ENCODE results near the gene TFF2. TPM values are rescaled to one million over a fixed set of nuclear protein-coding genes. Genes with fewer than 3 reads are reported as not detected.

The TFF2 gene
- total RNA-seq, 6 experiments from 2014 or later: not detected

DNA sequence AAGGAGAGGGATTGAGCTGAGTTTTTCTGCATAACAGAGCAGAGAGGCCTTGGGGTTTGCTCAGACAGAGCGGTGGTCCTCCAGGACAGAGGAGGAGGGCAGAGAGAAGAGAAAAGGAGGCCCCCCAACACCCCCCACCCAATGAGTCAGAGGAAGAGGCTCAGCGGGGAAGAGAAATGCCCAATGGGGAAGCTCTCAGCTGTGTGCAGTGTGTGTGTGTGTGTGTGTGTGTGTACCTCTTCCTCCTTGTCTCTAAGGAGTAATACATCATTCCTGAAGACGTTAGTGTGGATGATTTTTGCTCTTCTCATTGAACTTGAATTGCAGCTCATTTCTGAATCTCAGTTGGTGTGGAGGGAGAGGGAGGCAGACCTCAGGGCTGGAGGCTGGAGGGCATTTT, 36.4 kb upstream of the TFF2 start:
- no peak overlapping the region for H3K27ac Mint-ChIP-seq
- TF ChIP-seq, protein P1, sequence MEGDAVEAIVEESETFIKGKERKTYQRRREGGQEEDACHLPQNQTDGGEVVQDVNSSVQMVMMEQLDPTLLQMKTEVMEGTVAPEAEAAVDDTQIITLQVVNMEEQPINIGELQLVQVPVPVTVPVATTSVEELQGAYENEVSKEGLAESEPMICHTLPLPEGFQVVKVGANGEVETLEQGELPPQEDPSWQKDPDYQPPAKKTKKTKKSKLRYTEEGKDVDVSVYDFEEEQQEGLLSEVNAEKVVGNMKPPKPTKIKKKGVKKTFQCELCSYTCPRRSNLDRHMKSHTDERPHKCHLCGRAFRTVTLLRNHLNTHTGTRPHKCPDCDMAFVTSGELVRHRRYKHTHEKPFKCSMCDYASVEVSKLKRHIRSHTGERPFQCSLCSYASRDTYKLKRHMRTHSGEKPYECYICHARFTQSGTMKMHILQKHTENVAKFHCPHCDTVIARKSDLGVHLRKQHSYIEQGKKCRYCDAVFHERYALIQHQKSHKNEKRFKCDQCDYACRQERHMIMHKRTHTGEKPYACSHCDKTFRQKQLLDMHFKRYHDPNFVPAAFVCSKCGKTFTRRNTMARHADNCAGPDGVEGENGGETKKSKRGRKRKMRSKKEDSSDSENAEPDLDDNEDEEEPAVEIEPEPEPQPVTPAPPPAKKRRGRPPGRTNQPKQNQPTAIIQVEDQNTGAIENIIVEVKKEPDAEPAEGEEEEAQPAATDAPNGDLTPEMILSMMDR (IDR thresholded peaks at IDR 0.05): no peak
- no peak overlapping the region for H3K4me3 Mint-ChIP-seq
- H3K4me1 Mint-ChIP-seq (ENCODE audit: low read depth): no peaks in the 10 kb centered on the region
- peaks cover 19% of the 10 kb centered on the region for H3K36me3 Mint-ChIP-seq (ENCODE audit: low read depth)
- no peak for DNase-seq
- H3K9me3 Mint-ChIP-seq: peaks cover 76% of the 10 kb centered on the region
- no peaks in the 10 kb centered on the region; the same call in 1 of the 2 replicates for H3K27me3 Mint-ChIP-seq (ENCODE audit: insufficient read depth)

DNA sequence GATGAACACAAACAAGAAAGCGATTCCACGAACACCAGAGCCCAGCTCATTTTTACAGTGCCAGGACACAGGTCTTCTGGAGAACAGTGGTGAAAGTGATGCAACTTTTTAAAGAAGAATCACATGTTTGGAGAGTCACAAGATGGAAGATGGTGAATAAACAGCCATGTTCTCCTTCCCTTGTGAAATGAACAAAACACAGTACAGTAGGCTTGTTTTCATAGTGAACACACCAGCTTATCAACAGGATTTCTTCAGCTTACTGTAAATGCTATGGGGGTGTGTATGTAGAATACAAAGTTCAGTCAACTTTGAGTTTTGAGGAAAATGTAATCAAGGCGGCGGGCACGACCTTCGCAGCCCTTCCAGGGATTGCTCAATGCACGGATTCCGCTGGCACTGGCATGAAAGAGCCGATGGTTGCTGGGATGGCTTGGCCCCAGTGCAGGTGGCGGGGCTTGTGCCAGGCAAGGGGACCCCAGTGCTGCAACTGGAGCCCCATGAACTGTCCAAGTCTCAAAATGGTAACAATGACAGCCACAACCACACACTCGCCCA, 35.3 kb upstream of the TFF2 start:
- H3K27me3 Mint-ChIP-seq (ENCODE audit: insufficient read depth): no peaks in the 10 kb centered on the region; the same call in 1 of the 2 replicates
- DNase-seq: no peak
- TF ChIP-seq, protein P1 (IDR thresholded peaks at IDR 0.05): no peak
- no peak overlapping the region for H3K27ac Mint-ChIP-seq
- no peaks in the 10 kb centered on the region for H3K4me1 Mint-ChIP-seq (ENCODE audit: low read depth)
- H3K4me3 Mint-ChIP-seq: no peak overlapping the region
- peaks cover 15% of the 10 kb centered on the region; the same call in 1 of the 2 replicates for H3K36me3 Mint-ChIP-seq (ENCODE audit: low read depth)
- peaks cover 78% of the 10 kb centered on the region for H3K9me3 Mint-ChIP-seq

GRCh38 chr21:42385619-42386018, 34.8 kb upstream of the TFF2 start:
- TF ChIP-seq, protein P1 (IDR thresholded peaks at IDR 0.05): no peak
- Mint-ChIP-seq H3K4me1 (ENCODE audit: low read depth) (no peaks in the 10 kb centered on the region), H3K36me3 (ENCODE audit: low read depth) (peaks cover 15% of the 10 kb centered on the region; the same call in 1 of the 2 replicates), H3K9me3 (peaks cover 74% of the 10 kb centered on the region), H3K27me3 (ENCODE audit: insufficient read depth) (no peaks in the 10 kb centered on the region; the same call in 1 of the 2 replicates), H3K4me3 (no peak overlapping the region), H3K27ac (no peak overlapping the region)
- no peak for DNase-seq

GRCh38 chr21:42384989-42385388, 34.2 kb upstream of the TFF2 start:
- Mint-ChIP-seq H3K4me3 (no peak overlapping the region), H3K9me3 (peaks cover 77% of the 10 kb centered on the region), H3K27ac (no peak overlapping the region), H3K27me3 (ENCODE audit: insufficient read depth) (no peaks in the 10 kb centered on the region; the same call in 1 of the 2 replicates), H3K36me3 (ENCODE audit: low read depth) (peaks cover 15% of the 10 kb centered on the region; the same call in 1 of the 2 replicates), H3K4me1 (ENCODE audit: low read depth) (no peaks in the 10 kb centered on the region)
- DNase-seq: no peak
- TF ChIP-seq, protein P1 (IDR thresholded peaks at IDR 0.05): no peak

DNA sequence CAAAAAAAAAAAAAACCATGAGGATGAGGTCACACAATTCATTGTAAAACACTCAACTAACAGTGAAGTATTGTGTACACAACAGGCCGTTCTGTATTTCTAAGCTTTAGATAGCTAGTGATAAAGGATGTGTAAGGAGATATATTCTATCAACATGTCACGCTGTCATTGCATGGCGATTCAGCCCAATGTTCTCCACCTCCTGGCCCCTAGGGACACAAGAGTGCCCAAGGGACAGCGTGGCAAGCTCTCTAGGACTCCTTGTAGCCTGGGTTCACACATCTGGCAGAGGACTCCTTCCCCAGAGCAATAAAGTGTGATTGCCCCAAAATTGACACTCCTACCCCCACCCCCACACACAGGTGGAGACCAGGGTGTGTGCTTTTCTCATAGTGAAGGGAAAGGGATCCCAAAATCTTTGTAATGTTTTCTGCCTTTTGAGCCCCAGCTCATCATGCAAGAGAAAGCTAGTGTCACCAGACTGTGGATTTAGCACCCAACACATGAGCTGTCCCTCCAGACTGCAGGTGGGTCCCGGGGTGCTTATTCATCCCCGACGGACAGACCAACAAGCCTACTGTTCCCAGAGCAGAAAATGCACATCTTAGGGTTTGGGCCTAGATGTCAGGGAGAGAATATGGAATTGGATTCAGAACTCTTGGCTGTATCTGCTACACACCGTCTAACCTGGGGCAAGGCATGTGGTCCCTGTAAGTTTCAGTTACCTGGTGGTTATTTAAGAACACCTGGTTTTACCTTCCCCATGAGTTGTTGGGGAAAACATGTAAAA, 33.6 kb upstream of the TFF2 start:
- Mint-ChIP-seq H3K36me3 (ENCODE audit: low read depth) (peaks cover 11% of the 10 kb centered on the region; the same call in 1 of the 2 replicates), H3K4me3 (no peak overlapping the region), H3K27ac (no peak overlapping the region), H3K4me1 (ENCODE audit: low read depth) (no peaks in the 10 kb centered on the region), H3K9me3 (peaks cover 77% of the 10 kb centered on the region), H3K27me3 (ENCODE audit: insufficient read depth) (no peaks in the 10 kb centered on the region; the same call in 1 of the 2 replicates)
- DNase-seq: no peak
- TF ChIP-seq, protein P1 (IDR thresholded peaks at IDR 0.05): no peak

Measured in HFFc6 (cell line).